Esophagus muscularis mucosa (tissue), 4 donors: ENCODE data around the gene PHLPP1.

Experiments used
- EP300 ChIP-seq: sonication (generic); formaldehyde crosslinking; IDR thresholded peaks from one replicate; pipeline ENCODE4 v1.6.1; 2017; ENCODE audit warnings: antibody characterized with exemption
- POLR2AphosphoS5 ChIP-seq, 2 donors: sonication (generic); formaldehyde crosslinking; IDR thresholded peaks; one replicate each; pipeline ENCODE4 v1.6.1; 2017; ENCODE audit warnings: antibody characterized with exemption in 2 of 2
- TF ChIP-seq, protein P1 (sequence below), 3 experiments: fragments of 200-600 bp in 2 of 3; fragments of 450-650 bp in 1 of 3; sonication (generic) in 2 of 3; IDR thresholded peaks; one replicate each; pipeline ENCODE4 v1.5.1; 2017 to 2019; ENCODE audit warnings: antibody characterized with exemption in 3 of 3, mild to moderate bottlenecking in 2 of 3, moderate library complexity in 1 of 3

DNA sequence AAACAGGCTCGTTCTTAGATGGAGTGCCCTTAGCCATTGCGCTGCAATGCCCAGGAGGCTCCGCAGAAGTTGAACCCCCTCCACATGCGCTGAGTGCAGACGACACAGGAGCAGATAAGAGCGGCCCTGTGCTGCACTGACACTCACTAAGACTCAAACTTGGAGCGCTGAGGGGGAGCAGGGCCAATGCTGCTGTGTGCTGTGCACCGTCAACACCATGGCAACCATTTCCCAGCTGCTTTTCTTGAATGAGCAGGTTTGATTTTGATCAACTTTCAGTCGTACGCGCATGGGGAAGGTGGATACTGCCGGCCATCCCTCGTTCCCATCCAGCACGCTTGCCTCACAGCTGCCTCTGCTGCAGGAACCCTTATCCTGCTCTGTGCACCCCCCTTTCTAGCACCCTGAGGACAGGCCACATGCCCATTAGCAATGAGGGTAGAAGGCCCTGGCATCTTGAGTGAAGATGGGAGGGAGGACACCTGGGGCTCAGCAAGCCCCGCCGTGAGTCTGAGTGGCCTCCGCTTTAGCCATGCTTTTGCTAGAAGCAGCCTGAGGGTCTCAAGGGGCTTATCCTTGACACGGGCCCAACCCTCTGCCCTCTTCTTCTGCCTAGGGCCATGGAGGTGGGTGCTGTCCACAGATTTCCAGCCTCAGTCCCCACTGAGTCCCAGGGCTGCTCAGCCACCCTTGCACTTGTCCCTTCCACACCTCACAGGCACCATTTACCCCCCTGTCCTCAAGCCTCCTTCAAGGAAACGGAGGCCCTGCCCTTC, 271.9 kb downstream of the PHLPP1 start:
- no peak for TF ChIP-seq POLR2AphosphoS5 (IDR thresholded peaks at IDR 0.05)
- TF ChIP-seq, protein P1, sequence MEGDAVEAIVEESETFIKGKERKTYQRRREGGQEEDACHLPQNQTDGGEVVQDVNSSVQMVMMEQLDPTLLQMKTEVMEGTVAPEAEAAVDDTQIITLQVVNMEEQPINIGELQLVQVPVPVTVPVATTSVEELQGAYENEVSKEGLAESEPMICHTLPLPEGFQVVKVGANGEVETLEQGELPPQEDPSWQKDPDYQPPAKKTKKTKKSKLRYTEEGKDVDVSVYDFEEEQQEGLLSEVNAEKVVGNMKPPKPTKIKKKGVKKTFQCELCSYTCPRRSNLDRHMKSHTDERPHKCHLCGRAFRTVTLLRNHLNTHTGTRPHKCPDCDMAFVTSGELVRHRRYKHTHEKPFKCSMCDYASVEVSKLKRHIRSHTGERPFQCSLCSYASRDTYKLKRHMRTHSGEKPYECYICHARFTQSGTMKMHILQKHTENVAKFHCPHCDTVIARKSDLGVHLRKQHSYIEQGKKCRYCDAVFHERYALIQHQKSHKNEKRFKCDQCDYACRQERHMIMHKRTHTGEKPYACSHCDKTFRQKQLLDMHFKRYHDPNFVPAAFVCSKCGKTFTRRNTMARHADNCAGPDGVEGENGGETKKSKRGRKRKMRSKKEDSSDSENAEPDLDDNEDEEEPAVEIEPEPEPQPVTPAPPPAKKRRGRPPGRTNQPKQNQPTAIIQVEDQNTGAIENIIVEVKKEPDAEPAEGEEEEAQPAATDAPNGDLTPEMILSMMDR (IDR thresholded peaks at IDR 0.05), result no peak
- no peak for TF ChIP-seq EP300
